ENCODE data around the gene FBXO8.

FBXO8 gene

DNA sequence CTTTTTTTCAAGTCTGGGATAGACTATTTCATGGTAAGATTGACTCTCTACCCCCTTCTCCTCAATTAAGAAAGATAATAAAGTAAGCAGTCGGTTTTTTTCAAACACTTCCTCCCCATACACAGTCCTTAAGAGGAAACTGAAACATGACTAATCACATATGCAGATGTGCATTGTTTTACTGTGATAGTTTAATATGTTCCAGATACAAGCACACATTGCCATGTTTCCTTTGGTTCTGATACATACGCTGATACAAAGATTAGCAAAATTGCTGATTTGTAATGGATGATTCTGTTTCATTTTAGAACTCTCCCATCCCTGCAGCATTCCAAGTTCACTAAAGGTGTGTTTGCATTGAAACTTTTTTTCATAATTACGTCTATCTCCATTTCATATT, 76.1 kb downstream of the FBXO8 start:
- no peak for DNase-seq (ENCODE audit: low read depth)

DNA sequence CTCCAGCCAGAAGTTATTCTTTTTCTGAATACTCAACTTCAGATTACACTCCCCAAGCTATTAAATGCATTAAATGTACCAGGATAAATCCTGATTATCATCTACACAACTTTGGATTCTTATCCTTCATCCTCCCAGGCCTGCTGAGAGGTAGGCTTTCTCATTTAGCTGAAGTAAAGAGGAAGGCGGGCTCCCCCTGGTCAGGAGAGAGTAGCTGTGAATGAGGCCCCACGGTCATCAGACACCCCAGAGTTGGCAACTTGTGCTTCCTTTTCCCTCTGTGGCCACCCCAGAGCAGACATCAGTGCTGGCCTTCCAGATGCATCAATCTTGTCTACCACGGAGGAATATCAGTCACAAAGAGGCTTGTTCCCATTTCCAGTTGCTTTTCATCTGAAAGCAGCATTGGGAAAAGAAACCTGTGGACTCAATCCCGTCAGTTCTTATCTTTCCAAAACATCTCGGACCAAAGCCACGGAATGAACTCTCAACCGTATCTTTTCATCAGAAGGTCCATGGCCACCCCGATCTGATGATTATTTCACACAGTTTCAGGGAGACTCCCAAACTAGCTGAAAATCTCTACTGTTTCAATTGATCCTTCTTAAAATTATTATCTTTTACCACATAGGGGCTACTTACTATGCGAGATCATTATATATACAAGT, 79.2 kb downstream of the FBXO8 start:
- DNase-seq (ENCODE audit: low read depth), result no peak

DNA sequence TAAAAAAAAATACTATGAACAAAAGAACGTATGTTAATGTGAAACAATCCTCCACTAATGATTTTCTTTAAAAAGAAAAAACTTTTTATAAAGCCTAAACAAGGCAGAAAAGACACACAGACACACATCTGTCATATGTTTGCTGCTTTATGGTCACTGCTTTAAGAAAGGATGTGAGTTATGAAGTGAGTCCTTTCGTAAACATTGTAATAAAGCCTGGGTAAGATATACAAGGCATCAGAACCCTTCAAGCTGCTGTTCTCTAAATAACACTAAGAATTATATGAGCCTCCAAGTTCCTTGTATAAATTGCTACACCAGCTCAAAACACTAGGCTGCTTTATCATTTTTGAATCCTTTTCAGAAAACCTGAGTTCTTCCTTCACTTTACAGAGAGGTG, 81.6 kb downstream of the FBXO8 start:
- no peak for DNase-seq (ENCODE audit: low read depth)

DNA sequence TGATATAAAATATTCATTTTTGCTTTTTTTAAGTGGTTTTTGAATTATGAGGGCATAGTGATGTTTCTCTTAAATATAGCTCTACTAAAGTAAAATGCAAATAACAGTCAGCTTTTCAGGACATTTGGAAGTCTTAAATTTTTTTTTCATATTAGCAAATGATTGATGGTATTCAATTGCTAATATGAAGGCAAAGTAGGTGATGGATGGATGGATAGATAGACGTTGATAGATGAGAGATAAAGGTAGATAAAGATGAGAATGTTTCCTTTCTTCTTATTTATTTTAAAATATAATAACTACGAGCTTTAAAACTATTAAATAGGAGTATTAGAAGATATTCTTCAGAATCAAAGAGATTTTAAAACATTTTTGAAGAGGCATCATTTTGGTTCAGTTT, 83.7 kb downstream of the FBXO8 start:
- no peak for DNase-seq (ENCODE audit: low read depth)

DNA sequence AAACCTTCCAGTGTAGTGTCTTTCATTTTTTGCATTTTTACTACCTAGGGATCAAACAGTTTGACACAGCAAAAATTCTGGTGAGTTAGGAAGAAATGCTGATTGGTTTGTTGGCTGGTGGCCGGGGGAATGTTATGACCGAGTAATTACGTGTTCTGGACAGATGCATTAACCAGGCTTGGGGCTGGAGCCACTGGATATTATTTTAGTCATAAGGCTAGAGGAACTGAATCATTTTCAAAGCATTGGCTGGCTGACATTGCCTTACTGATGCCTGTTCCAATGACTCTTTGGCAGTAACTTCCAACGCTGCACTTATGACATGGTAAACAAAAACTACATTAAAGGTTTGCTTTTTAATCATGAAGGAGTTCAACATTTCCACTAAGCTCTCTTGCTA, 84.6 kb downstream of the FBXO8 start:
- DNase-seq (ENCODE audit: low read depth), result peak; percentile 69

DNA sequence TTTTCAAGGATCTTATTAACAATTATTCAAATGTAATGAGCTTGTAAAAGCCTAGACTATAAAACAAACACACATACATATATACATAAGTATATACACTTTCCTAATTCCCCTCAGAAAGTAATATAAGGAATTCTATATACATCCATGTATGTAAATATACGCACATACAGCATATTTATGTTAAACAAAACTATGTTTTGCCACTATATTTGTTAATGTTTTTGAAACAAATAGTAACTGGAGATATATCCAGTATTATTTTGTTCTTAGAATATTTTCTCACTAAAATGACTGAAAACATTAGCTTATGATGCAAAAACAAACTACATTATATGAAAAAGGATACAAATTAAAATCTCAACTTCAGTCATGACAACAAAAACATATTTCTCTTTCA, 85.1 kb downstream of the FBXO8 start:
- DNase-seq (ENCODE audit: low read depth), result no peak

DNA sequence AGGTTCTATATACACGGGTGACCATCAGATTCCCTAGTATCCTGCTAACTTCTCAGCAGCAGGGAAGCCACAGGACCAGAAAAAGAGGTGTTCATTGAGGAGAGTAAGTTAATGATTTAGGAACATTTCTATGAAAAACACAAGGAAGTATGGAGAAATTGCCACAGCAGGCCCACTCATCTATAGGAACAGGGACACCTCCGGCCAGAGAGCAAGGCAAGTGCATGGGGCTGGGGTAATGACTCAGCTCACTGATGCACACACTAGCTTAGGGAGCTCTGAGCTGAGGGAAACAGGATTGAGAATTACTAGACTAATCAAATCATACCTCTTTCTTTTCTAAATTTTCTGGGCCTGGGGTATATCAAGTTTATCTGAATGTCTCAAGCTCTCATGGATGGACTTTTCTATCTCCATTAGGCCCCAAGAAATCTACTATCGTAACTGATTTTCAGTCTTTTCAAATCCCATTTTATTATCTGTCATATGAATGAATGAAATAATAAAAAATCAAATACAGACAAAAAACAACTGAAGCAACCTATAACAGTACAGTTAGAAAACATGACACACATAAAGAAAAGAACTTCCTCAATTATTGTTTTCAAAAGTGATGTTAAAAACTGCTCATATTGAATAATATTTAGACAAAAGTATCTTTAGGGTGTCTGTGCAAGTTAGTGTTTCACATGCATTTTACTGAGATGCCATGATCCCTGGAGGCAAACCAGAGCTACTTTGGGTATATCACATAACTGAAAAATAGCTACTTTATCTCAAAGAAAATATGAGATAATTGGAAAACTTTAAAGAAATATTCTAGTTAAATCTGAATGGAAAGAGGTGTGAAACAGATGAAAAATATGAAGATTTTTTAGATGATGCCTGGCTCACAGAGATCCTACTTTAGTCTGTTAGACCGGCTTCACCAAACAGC, 89.8 kb downstream of the FBXO8 start:
- DNase-seq (ENCODE audit: low read depth), result no peak

DNA sequence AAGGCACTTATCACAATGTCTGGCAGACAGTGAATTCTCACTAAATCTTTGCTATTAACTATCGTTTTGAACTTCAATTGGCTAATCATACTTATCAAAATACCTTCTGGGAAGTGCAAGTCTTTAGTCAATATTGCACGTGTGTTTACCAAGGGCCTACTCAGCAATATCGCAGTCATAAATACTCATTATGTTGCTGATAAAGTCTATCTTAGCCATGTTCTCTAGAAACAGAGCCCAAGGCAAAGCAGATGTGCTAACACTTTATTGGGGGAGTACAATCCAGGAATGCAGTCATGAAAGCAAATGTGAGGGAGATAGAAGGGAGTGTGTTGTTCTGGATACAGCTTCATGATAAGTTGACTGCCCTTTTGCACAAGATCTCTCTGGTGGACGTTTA, 90.5 kb downstream of the FBXO8 start:
- no peak for DNase-seq (ENCODE audit: low read depth)

DNA sequence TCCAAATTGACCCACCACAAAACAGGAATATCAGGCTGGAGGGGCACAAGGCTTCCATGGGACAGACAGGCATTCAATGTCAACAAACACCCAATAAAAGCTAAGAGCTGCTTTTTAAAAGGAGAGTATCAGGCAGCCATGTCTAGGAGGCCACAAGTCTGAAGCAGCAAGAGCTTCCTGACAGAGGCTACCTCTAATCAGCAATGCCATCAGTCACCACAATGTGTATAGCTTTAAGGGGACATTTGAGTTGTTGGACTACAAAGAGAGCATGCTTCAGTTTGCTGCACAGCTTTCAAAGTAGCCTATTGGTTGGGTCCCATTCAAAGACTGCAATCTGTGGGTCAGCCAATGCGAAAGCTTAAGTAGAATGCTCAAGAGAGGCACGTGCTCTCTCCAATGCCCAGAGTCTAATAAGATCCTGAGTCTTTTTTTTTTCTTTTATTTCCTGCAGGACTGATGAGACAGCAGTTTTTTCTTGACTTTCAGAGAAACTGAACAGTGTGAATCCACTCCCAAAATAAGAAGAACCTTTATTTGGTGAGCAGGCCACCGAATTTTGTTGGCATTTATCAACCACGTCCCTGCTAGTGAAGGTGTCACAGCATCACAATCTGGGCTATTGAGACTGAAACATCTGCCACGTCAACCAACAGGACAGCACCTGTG, 92.5 kb downstream of the FBXO8 start:
- DNase-seq (ENCODE audit: low read depth), result no peak

DNA sequence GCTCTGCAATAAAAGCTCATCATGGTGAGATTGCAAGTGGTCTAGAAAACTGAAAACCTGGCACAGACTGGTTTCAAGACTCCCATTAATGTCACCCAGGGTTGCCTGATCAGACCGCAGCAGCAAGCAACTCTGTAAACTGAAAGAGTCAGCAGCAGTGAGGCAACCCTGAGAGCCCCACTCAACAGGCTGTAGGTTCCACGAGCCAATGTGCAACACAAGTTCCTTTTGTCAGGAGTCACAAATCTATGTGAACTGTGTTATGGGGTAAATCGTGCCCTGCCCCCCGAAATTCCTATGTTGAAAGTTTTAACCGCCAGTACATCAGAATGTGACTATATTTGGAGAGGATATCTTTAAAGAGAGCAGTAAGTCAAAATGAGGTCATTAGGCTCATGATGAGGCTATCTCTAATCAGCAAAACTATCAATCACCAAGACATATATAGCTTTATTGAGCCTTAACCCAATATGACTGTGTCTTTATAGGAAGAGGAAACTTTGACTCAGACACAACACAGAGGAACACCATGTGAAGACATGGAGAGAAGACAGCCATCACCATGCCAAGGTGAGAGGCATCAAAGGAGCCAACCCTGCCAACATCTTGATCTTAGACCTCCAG, 94.0 kb downstream of the FBXO8 start:
- DNase-seq (ENCODE audit: low read depth), result no peak
